ENCODE measurements around the gene ADIPOQ. TPM values are rescaled to one million over a fixed set of nuclear protein-coding genes. Genes with fewer than 3 reads are reported as not detected.
A peak's percentile ranks its signal among the peaks of the same experiment; 100 is the strongest.

Gene ADIPOQ
- total and polyA plus RNA-seq, 2 of the 13 experiments (the other 11 are each of a cell fraction or from before 2014, with no cell fraction given), result not detected

GRCh38 chr3:186826976-186827857 is 15.3 kb upstream of the ADIPOQ start (continued):
- TF ChIP-seq ZNF619 (CRISPR knock-in tag; IDR thresholded peaks at IDR 0.05) (no peak), PBX2 (CRISPR knock-in tag; IDR thresholded peaks at IDR 0.05) (no peak), THAP9 (CRISPR knock-in tag; IDR thresholded peaks at IDR 0.05; ENCODE audit: borderline replicate concordance) (no peak), TAF1 (CRISPR knock-in tag; IDR thresholded peaks at IDR 0.05) (0 out of 2 replicates have a peak, but pooled peaks have one; percentile 32), JDP2 (CRISPR knock-in tag; IDR thresholded peaks at IDR 0.05; ENCODE audit: borderline replicate concordance) (no peak), FOXO1 (CRISPR knock-in tag; IDR thresholded peaks at IDR 0.05) (no peak), BHLHE40 (IDR thresholded peaks at IDR 0.05; ENCODE audit: low read length) (no peak), NONO (IDR thresholded peaks at IDR 0.05) (no peak), NONO (CRISPR knock-in tag; conservative IDR thresholded peaks at IDR 0.05) (no peak), ZFY (CRISPR knock-in tag; IDR thresholded peaks at IDR 0.05) (peak; percentile 46), KAT8 (CRISPR knock-in tag; IDR thresholded peaks at IDR 0.05) (0 out of 2 replicates have a peak, but pooled peaks have one; percentile 19), FOXJ3 (CRISPR knock-in tag; IDR thresholded peaks at IDR 0.05; ENCODE audit: borderline replicate concordance) (no peak), ETV6 (CRISPR knock-in tag; conservative IDR thresholded peaks at IDR 0.05) (no peak), RARG (CRISPR knock-in tag; IDR thresholded peaks at IDR 0.05; ENCODE audit: low read depth) (no peak), HOXA7 (CRISPR knock-in tag; IDR thresholded peaks at IDR 0.05) (no peak), ZFAT (CRISPR knock-in tag; conservative IDR thresholded peaks at IDR 0.05) (no peak), ZNF251 (CRISPR knock-in tag; IDR thresholded peaks at IDR 0.05) (no peak), HNRNPL (IDR thresholded peaks at IDR 0.05; ENCODE audit: low read depth, low read length) (no peak), RFX3 (CRISPR knock-in tag; IDR thresholded peaks at IDR 0.05) (no peak), ZFP90 (CRISPR knock-in tag; IDR thresholded peaks at IDR 0.05; ENCODE audit: borderline replicate concordance) (no peak; the same call in 1 of the 2 replicates), E2F1 (CRISPR knock-in tag; IDR thresholded peaks at IDR 0.05) (no peak), HOXD1 (CRISPR knock-in tag; IDR thresholded peaks at IDR 0.05) (no peak), DPF2 (CRISPR knock-in tag; IDR thresholded peaks at IDR 0.05; ENCODE audit: borderline replicate concordance, low read depth) (no peak), RFXANK (CRISPR knock-in tag; IDR thresholded peaks at IDR 0.05) (no peak), CEBPB (IDR thresholded peaks at IDR 0.05; ENCODE audit: borderline replicate concordance, low read depth, low read length) (peak; percentile 83)
